A549 (cell line): ENCODE measurements around the gene FNTB. TPM values are rescaled to one million over a fixed set of nuclear protein-coding genes. Genes with fewer than 3 reads are reported as not detected.

Source experiments
- ATAC-seq, 2 experiments: fragments of 200-7000 bp in 1 of 2; fragments of >200 bp in 1 of 2; cut with Nextera tagmentation in 1 of 2; cut with Tn5 transposase in 1 of 2; 3 replicates each; pipeline versions ENCODE4 v1.8.0 to v1.9.1; 2018 to 2020; ENCODE audit warnings: mild to moderate bottlenecking in 1 of 2, moderate library complexity in 1 of 2
- CTCF ChIA-PET: fragments of 300-600 bp; sonication (Branson Sonifier 250); formaldehyde crosslinking; extraction: SDS; loops from one replicate; lab custom pipeline; 2021; ENCODE audit warnings: antibody characterized with exemption, inconsistent platforms; lab: Yijun Ruan, JAX
- POLR2A ChIA-PET: fragments of 350-600 bp; formaldehyde crosslinking; extraction: SDS; loops from one replicate; lab custom pipeline; 2021; ENCODE audit warnings: antibody characterized with exemption, inconsistent platforms; lab: Yijun Ruan, JAX
- DNase-seq, 2 experiments: peaks; one replicate each; pipeline versions ENCODE4 v3.0.0 to v3.0.0-alpha.2; 2011 to 2016; ENCODE audit warnings: low read depth in 1 of 2, low spot score in 1 of 2
- FAIRE-seq: peaks from 2 replicates; lab custom pipeline; 2011; peaks lifted over from hg19 to GRCh38; lab: Jason Lieb, UNC
- H3K27ac ChIP-seq, 2 experiments: fragments of >200 bp; sonication (Bioruptor Twin); formaldehyde crosslinking; 3 replicates each; pipeline ENCODE4 v1.5.1; 2016 to 2017
- H3K4me1 ChIP-seq: fragments of >200 bp; sonication (Bioruptor Twin); formaldehyde crosslinking; 3 replicates; pipeline ENCODE4 v1.6.1; 2016
- H3K4me2 ChIP-seq: fragments of >200 bp; sonication (Bioruptor Twin); formaldehyde crosslinking; 3 replicates; pipeline ENCODE4 v1.6.1; 2016
- H3K4me3 ChIP-seq: fragments of >200 bp; sonication (Bioruptor Twin); formaldehyde crosslinking; 3 replicates; pipeline ENCODE4 v1.5.1; 2016
- H3K9me3 ChIP-seq: fragments of >200 bp; sonication (Bioruptor Twin); formaldehyde crosslinking; 3 replicates; pipeline ENCODE4 v1.6.1; 2016
- CBX2 ChIP-seq: fragments of 200-600 bp; sonication (generic); IDR thresholded peaks from 2 replicates; pipeline ENCODE4 v1.6.1; 2016; ENCODE audit warnings: low read depth, mild to moderate bottlenecking, borderline replicate concordance
- CEBPB ChIP-seq, 2 experiments: fragments of >200 bp in 1 of 2; sonication (Bioruptor Twin) in 1 of 2; formaldehyde crosslinking in 1 of 2; IDR thresholded peaks; 2 replicates each; pipeline ENCODE4 v1.6.1; 2012 to 2016
- CHD2 ChIP-seq: fragments of 150-350 bp; IDR thresholded peaks from 2 replicates; pipeline ENCODE4 v1.6.1; 2014; ENCODE audit warnings: low read length; ENCODE audit not compliant: partially characterized antibody
- EHF ChIP-seq: fragments of 250-450 bp; sonication (Bioruptor Pico); IDR thresholded peaks from 2 replicates; pipeline ENCODE4 v1.5.0; 2020; ENCODE audit warnings: mild to moderate bottlenecking
- ESRRA ChIP-seq: fragments of 150-350 bp; IDR thresholded peaks from 2 replicates; pipeline ENCODE4 v1.6.1; 2014; ENCODE audit warnings: mild to moderate bottlenecking, low read length, borderline replicate concordance
- FOSL2 ChIP-seq, 2 experiments: fragments of 450-650 bp in 1 of 2; fragments of >200 bp in 1 of 2; sonication (Bioruptor Twin) in 1 of 2; formaldehyde crosslinking; IDR thresholded peaks; 2 replicates each; pipeline versions ENCODE4 v1.5.0 to v1.6.1; 2016 to 2020; ENCODE audit warnings: mild to moderate bottlenecking in 1 of 2, moderate library complexity in 1 of 2
- FOXS1 ChIP-seq: fragments of 250-450 bp; sonication (Bioruptor Pico); IDR thresholded peaks from 2 replicates; pipeline ENCODE4 v1.5.0; 2020; ENCODE audit warnings: mild to moderate bottlenecking, moderate library complexity
- GATA3 ChIP-seq: IDR thresholded peaks from 2 replicates; pipeline ENCODE4 v1.6.1; 2012; ENCODE audit warnings: borderline replicate concordance
- HOXA7 ChIP-seq: fragments of 250-450 bp; sonication (Bioruptor Pico); IDR thresholded peaks from 2 replicates; pipeline ENCODE4 v1.5.0; 2020; ENCODE audit warnings: mild to moderate bottlenecking, moderate library complexity
- JUN ChIP-seq, 2 experiments: fragments of >200 bp; sonication (Bioruptor Twin); formaldehyde crosslinking; IDR thresholded peaks; 2 replicates in 1 of 2; 3 replicates in 1 of 2; pipeline ENCODE4 v1.6.1; 2016 to 2017
- JUNB ChIP-seq: fragments of >200 bp; sonication (Bioruptor Twin); formaldehyde crosslinking; IDR thresholded peaks from 2 replicates; pipeline ENCODE4 v1.6.1; 2016
- MAFK ChIP-seq: fragments of 450-650 bp; IDR thresholded peaks from 2 replicates; pipeline ENCODE4 v1.6.1; 2014; ENCODE audit not compliant: partially characterized antibody
- MYC ChIP-seq: IDR thresholded peaks from 2 replicates; pipeline ENCODE4 v1.6.1; 2012; ENCODE audit warnings: mild to moderate bottlenecking, inconsistent platforms, low read length, improper control_type of control experiment, borderline replicate concordance
- NR3C1 ChIP-seq: fragments of >200 bp; sonication (Bioruptor Twin); formaldehyde crosslinking; IDR thresholded peaks from 3 replicates; pipeline ENCODE4 v1.6.1; 2017
- PHF8 ChIP-seq: fragments of 200-600 bp; sonication (generic); IDR thresholded peaks from 2 replicates; pipeline ENCODE4 v1.6.1; 2016; ENCODE audit warnings: low read depth, mild to moderate bottlenecking, antibody characterized with exemption, moderate library complexity, borderline replicate concordance
- RAD21 ChIP-seq, 2 experiments: fragments of >200 bp in 1 of 2; sonication (Bioruptor Twin) in 1 of 2; formaldehyde crosslinking in 1 of 2; IDR thresholded peaks in 1 of 2; conservative IDR thresholded peaks in 1 of 2; 2 replicates in 1 of 2; 3 replicates in 1 of 2; pipeline ENCODE4 v1.6.1; 2012 to 2018; ENCODE audit warnings: inconsistent platforms in 1 of 2
- RCOR1 ChIP-seq: fragments of 150-350 bp; IDR thresholded peaks from 2 replicates; pipeline ENCODE4 v1.6.1; 2014; ENCODE audit warnings: antibody characterized with exemption, low read length, low read depth
- SMC3 ChIP-seq: fragments of >200 bp; sonication (Bioruptor Twin); formaldehyde crosslinking; IDR thresholded peaks from 3 replicates; pipeline ENCODE4 v1.6.1; 2018; ENCODE audit warnings: inconsistent platforms
- SREBF2 ChIP-seq: fragments of 450-650 bp; IDR thresholded peaks from 2 replicates; pipeline ENCODE4 v1.6.1; 2014; ENCODE audit warnings: mild to moderate bottlenecking, moderate library complexity
- TP53 ChIP-seq: fragments of 250-450 bp; sonication (Bioruptor Pico); IDR thresholded peaks from 2 replicates; pipeline ENCODE4 v1.5.0; 2021; ENCODE audit warnings: mild to moderate bottlenecking, moderate library complexity
- ZC3H11A ChIP-seq: fragments of 450-650 bp; IDR thresholded peaks from 2 replicates; pipeline ENCODE4 v1.6.1; 2014; ENCODE audit warnings: antibody characterized with exemption, mild to moderate bottlenecking
- ZNF302 ChIP-seq: fragments of 250-450 bp; sonication (Bioruptor Pico); IDR thresholded peaks from 2 replicates; pipeline ENCODE4 v1.9.0; 2021; ENCODE audit warnings: inconsistent platforms, mild to moderate bottlenecking, moderate library complexity
- WGBS: methylation state at CpG from one replicate; pipeline ENCODE4 v1.1.6; 2017; ENCODE audit errors: missing lambda C conversion rate; 5-methylcytosine and 5-hydroxymethylcytosine counted together
- polyA plus RNA-seq, 4 experiments: library from polyadenylated mRNA; depleted of rRNA in 3 of 4; stranded (reverse); fragments of >200 nt; fragmentation: RNase III in 1 of 4; extraction: RNeasy Plus Mini Kit Qiagen cat#74134 plus additional on column Dnase treatment in 1 of 4; gene quantifications; 2 replicates in 3 of 4; 3 replicates in 1 of 4; pipeline ENCODE4 v1.2.3, GENCODE V29; 2011 to 2017
- TF ChIP-seq, protein P1 (sequence below): fragments of >200 bp; sonication (Bioruptor Twin); formaldehyde crosslinking; IDR thresholded peaks from 3 replicates; pipeline ENCODE4 v1.6.1; 2016
- TF ChIP-seq, protein P2 (sequence below): IDR thresholded peaks from 2 replicates; pipeline ENCODE4 v1.6.1; 2012

The FNTB gene
- polyA plus RNA-seq, 2 of the 4 experiments (the other 2 are of a cell fraction), result 28.5 to 41.9 TPM

DNA sequence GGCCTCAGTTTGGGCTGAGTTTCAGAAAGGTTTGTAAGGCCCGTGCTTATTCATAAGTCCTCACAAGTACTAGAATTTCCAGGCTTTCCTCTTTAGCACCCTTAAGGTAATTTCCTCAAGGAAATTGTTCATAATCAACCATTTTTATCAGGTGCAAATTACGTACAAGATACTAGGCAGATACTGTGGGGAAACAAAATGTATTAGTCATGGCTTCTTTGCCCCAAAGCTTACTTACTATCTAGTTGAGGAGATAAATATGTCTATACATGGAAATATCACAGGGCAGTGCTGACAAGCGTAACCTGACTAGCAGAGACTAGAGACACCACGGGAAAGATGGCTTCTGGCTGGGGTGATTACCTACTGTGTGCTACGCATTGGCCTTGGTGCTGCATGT, 93.1 kb downstream of the FNTB start:
- Histone ChIP-seq H3K4me1 (no peaks in the 10 kb centered on the region), H3K27ac (no peak overlapping the region), H3K4me3 (no peak overlapping the region), H3K4me2 (no peak overlapping the region), H3K9me3 (no peaks in the 10 kb centered on the region)
- CTCF ChIA-PET, result no interaction called here
- ATAC-seq (no peak), DNase-seq (no peak), FAIRE-seq (no peak)
- POLR2A ChIA-PET, result no interaction called here
- TF ChIP-seq ZNF302, result no peak
- TF ChIP-seq CBX2, result no peak
- TF ChIP-seq FOSL2 (IDR thresholded peaks at IDR 0.05), result no peak
- no peak for TF ChIP-seq FOSL2 (CRISPR knock-in tag; IDR thresholded peaks at IDR 0.05)
- no peak for TF ChIP-seq FOXS1 (CRISPR knock-in tag)
- no peak for TF ChIP-seq JUN (IDR thresholded peaks at IDR 0.05)
- TF ChIP-seq ZC3H11A, result no peak
- no peak for TF ChIP-seq HOXA7
- TF ChIP-seq, protein P1, sequence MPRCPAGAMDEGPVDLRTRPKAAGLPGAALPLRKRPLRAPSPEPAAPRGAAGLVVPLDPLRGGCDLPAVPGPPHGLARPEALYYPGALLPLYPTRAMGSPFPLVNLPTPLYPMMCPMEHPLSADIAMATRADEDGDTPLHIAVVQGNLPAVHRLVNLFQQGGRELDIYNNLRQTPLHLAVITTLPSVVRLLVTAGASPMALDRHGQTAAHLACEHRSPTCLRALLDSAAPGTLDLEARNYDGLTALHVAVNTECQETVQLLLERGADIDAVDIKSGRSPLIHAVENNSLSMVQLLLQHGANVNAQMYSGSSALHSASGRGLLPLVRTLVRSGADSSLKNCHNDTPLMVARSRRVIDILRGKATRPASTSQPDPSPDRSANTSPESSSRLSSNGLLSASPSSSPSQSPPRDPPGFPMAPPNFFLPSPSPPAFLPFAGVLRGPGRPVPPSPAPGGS, result no peak
- TF ChIP-seq CHD2, result no peak
- no peak for TF ChIP-seq SMC3
- WGBS, result 89% methylated on average over 5 of the region's 5 CpGs

DNA sequence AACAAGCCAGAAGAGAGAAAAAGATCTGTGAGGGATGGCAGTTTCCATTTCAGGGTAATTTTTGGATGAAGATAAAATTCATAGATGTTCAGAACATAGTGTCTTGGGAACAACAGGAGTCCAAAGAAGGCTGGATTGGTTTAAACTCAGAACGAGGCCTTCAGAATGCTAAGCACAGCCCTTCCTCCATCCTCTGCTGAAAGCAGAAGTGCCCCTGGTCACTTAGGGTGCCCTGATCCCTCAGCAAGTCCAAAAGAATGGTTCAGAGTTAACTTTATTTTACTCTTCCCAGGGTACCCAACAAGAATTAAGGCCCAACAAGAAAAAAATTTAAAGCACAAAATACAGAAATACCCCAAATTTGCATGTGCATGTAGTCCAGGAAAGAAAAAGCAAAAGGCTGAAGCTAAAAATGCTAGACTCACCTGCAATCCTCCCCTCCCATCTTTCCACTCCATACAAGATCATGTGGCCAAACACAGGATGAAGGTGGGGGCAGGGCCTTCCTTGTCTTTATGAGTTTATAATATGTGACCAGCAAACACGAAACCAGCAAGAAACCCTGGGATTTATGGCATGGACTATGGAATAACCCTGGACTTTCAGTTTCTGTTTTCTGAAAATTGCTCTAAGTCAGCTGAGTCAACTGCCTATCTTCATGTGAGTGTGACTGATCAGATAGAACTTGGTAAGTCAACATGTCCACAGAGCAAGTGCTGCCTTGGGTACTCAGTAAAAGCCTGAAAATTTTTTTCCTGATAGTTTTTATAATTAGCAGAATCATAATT, 94.5 kb downstream of the FNTB start:
- TF ChIP-seq GATA3 (no peak), NR3C1 (no peak), RAD21 (conservative IDR thresholded peaks at IDR 0.05 in 1 of 2, IDR thresholded peaks at IDR 0.05 in 1 of 2) (no peak), HOXA7 (no peak), RCOR1 (no peak), TP53 (CRISPR knock-in tag) (no peak), FOXS1 (CRISPR knock-in tag) (no peak), JUN (IDR thresholded peaks at IDR 0.05) (no peak), ESRRA (no peak)
- TF ChIP-seq, protein P2, sequence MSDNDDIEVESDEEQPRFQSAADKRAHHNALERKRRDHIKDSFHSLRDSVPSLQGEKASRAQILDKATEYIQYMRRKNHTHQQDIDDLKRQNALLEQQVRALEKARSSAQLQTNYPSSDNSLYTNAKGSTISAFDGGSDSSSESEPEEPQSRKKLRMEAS, result no peak
- H3K9me3 ChIP-seq, result no peaks in the 10 kb centered on the region
- no peak overlapping the region for H3K4me3 ChIP-seq
- no peak overlapping the region for H3K27ac ChIP-seq
- DNase-seq (no peak), FAIRE-seq (no peak), ATAC-seq (no peak)
- no peaks in the 10 kb centered on the region for H3K4me1 ChIP-seq
- ChIA-PET CTCF (no interaction called here), POLR2A (no interaction called here)
- no peak overlapping the region for H3K4me2 ChIP-seq
- WGBS, result 93% methylated on average over 2 of the region's 2 CpGs

DNA sequence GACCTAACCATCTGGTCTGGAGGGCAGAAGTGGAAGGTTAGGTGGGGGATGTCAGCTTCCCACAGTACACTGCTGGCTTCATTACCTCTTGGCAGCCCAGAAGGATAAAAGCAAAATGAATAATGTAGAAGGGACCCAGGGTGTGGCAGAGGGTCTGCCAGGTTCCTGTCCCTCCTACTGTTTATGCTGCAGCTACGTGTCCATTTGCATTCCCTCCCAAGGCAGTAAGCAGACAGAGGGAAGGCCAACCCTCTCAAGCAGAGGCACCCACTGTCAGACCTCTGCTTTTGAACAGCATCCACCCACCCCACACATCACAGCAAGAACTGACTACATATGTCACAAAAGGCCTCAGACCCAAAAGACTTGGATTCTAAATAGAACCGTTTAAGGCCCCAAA, 96.2 kb downstream of the FNTB start:
- H3K9me3 ChIP-seq, result peaks cover 10% of the 10 kb centered on the region
- ATAC-seq, result no peak
- CTCF ChIA-PET, result no interaction called here
- no peak overlapping the region for H3K4me3 ChIP-seq
- DNase-seq, result no peak
- H3K4me2 ChIP-seq, result no peak overlapping the region
- no peak overlapping the region for H3K27ac ChIP-seq
- H3K4me1 ChIP-seq, result no peaks in the 10 kb centered on the region
- POLR2A ChIA-PET, result no interaction called here
- 91% methylated on average over 2 of the region's 2 CpGs for WGBS
- no peak for FAIRE-seq
- no peak for TF ChIP-seq ZC3H11A
- TF ChIP-seq CBX2, result no peak
- TF ChIP-seq RCOR1, result no peak
- TF ChIP-seq PHF8, result no peak
- no peak for TF ChIP-seq MYC
- TF ChIP-seq SREBF2, result no peak
- no peak for TF ChIP-seq JUNB
- no peak for TF ChIP-seq EHF (CRISPR knock-in tag)
- no peak for TF ChIP-seq MAFK
- TF ChIP-seq CEBPB (IDR thresholded peaks at IDR 0.05), result no peak
